Measurements from ENCODE around the gene ZKSCAN3. TPM values are rescaled to one million over a fixed set of nuclear protein-coding genes. Genes with fewer than 3 reads are reported as not detected.

Gene ZKSCAN3
- total RNA-seq, 1 experiment from 2014 or later = 1.9 TPM

- DNase-seq = no peak
- H3K9me3 ChIP-seq (ENCODE audit: low read length) = no peaks in the 10 kb centered on the region
- no peaks in the 10 kb centered on the region for H4K20me1 ChIP-seq (ENCODE audit: low read length)
- peaks cover 12% of the 10 kb centered on the region for H3K4me1 ChIP-seq (ENCODE audit: insufficient read depth, low read length)
- H3K36me3 ChIP-seq (ENCODE audit: low read depth, low read length) = no peaks in the 10 kb centered on the region
- H3K79me2 ChIP-seq (ENCODE audit: low read length) = no peaks in the 10 kb centered on the region
- peak overlapping the region; percentile 86 for H2AFZ ChIP-seq (ENCODE audit: low read length)
- no peaks in the 10 kb centered on the region for H3F3A ChIP-seq (ENCODE audit: low read length, unreplicated experiment)
- H3K27me3 ChIP-seq (ENCODE audit: low read length) = no peaks in the 10 kb centered on the region
- intact Hi-C loops (cut with micrococcal nuclease) = loop anchor here (1.0 to 5.0 kb wide), 5 partner anchors 48 to 198 kb away; partner anchors contain the start of genes PGBD1, ZSCAN26 and ZSCAN9
- no peak overlapping the region for H3K27ac ChIP-seq (ENCODE audit: low read length)
- ChIA-PET POLR2A (ENCODE audit: unreplicated experiment) (interaction anchor here (0.6 to 1.2 kb wide), 3 partner anchors 16 to 68 kb away, joined by 3 to 8 read pairs (median 3); partner anchors contain the start of gene ZSCAN26), CTCF (interaction anchor here (0.6 to 1.0 kb wide), 3 partner anchors 21 to 117 kb away, joined by 3 to 5 read pairs (median 4); partner anchors contain the start of gene PGBD1)
- H3K9me2 ChIP-seq (replicated peaks; ENCODE audit: low read length) = no peaks in the 10 kb centered on the region
- no peak overlapping the region for H3K9ac ChIP-seq (ENCODE audit: low read length)
- TF ChIP-seq EZH2 (IDR thresholded peaks at IDR 0.05; ENCODE audit: low read length, unreplicated experiment) (no peak), CTCF (conservative IDR thresholded peaks at IDR 0.05; ENCODE audit: low read depth, low read length) (no peak), EZH2phosphoT487 (IDR thresholded peaks at IDR 0.05; ENCODE audit: borderline replicate concordance, low read length) (no peak)
- BruUV-seq (replicated peaks) = no TSS peak
- H3K4me3 ChIP-seq (ENCODE audit: low read length) = peak overlapping the region; percentile 75
- H3K4me2 ChIP-seq (ENCODE audit: low read length) = peak overlapping the region; percentile 96
- no peak for ATAC-seq
Observed at GRCh38 chr6:28335040-28335563, 14.6 kb upstream of the ZKSCAN3 start.

DNA sequence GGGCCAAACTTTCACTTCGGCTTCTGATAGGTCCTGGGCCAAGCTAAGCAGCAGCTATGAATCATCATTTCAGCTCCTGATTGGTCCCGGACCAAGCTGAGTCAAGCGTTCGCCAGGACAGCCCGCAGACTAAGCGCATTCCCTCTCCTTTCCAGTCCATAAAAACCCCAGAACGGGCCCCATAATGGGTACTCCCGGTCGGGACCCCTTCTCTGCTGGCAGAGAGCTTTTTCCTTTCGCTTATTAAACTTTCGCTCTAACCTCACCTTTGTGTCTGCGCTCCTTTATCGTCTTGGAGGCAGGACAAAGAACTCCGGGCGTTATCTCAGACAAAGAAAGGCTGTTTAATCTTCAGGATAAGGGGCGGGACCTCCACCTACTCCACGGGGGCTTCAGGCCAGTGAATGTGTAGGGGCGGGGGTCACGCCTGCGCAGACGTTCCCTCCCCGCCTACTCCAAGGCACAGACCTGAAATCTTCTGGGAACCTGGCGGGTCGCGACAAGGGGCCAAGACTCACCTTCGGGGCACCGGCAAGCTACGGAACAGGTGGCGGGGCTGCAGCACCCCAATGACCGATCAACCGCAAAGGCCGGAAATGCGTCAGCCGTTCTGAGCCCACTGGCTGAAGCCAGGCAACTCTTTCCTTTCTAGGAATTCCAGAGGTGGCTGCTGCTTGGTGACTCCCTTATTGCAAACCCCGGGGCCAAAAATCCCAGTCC, 14.0 kb upstream of the ZKSCAN3 start, which contains the start of gene ZSCAN31:
Gene ZSCAN31, minus strand, starts transcription at position 585 of the 720 bp plus-strand sequence. CDS start 6,465 bp downstream, outside the sequence.
- Histone ChIP-seq H4K20me1 (ENCODE audit: low read length) (no peaks in the 10 kb centered on the region), H2AFZ (ENCODE audit: low read length) (peak within 1 kb of the TSS; percentile 86), H3K4me1 (ENCODE audit: insufficient read depth, low read length) (peaks cover 12% of the 10 kb centered on the region), H3K4me3 (ENCODE audit: low read length) (peak within 1 kb of the TSS; percentile 75), H3K9me2 (replicated peaks; ENCODE audit: low read length) (no peaks in the 10 kb centered on the region), H3K79me2 (ENCODE audit: low read length) (no peaks in the 10 kb centered on the region), H3K9me3 (ENCODE audit: low read length) (no peaks in the 10 kb centered on the region), H3F3A (ENCODE audit: low read length, unreplicated experiment) (no peaks in the 10 kb centered on the region), H3K27ac (ENCODE audit: low read length) (peak within 1 kb of the TSS; percentile 83), H3K36me3 (ENCODE audit: low read depth, low read length) (no peaks in the 10 kb centered on the region), H3K27me3 (ENCODE audit: low read length) (no peaks in the 10 kb centered on the region), H3K9ac (ENCODE audit: low read length) (peak within 1 kb of the TSS; percentile 70), H3K4me2 (ENCODE audit: low read length) (peak within 1 kb of the TSS; percentile 96)
- CTCF ChIA-PET = interaction anchor here (0.6 to 1.0 kb wide), 3 partner anchors 20 to 117 kb away, joined by 3 to 5 read pairs (median 4); partner anchors contain the start of gene PGBD1
- DNase-seq (peak; percentile 97), ATAC-seq (peak; percentile 85)
- TSS peak; percentile 86 for BruUV-seq (replicated peaks)
- TF ChIP-seq EZH2 (IDR thresholded peaks at IDR 0.05; ENCODE audit: low read length, unreplicated experiment) (no peak), EZH2phosphoT487 (IDR thresholded peaks at IDR 0.05; ENCODE audit: borderline replicate concordance, low read length) (no peak), CTCF (conservative IDR thresholded peaks at IDR 0.05; ENCODE audit: low read depth, low read length) (no peak)
- POLR2A ChIA-PET (ENCODE audit: unreplicated experiment) = interaction anchor here (0.5 to 1.2 kb wide), 4 partner anchors 15 to 116 kb away, joined by 3 to 8 read pairs (median 3); partner anchors contain the start of gene ZSCAN26
- intact Hi-C loops (cut with micrococcal nuclease) = loop anchor here (1.0 to 5.0 kb wide), 5 partner anchors 48 to 198 kb away; partner anchors contain the start of genes PGBD1, ZSCAN26 and ZSCAN9
